GM12865 (cell line): ENCODE measurements around the gene BAHCC1.

Experiments used
- DNase-seq: peaks from one replicate; pipeline ENCODE4 v3.0.0; 2010; ENCODE audit warnings: low read depth
- H3K4me3 ChIP-seq: 2 replicates; pipeline ENCODE4 v1.5.1; 2011; ENCODE audit warnings: mild to moderate bottlenecking, low read depth, low read length, control low read depth
- TF ChIP-seq, protein P1 (sequence below): IDR thresholded peaks from 2 replicates; pipeline ENCODE4 v1.5.1; 2011; ENCODE audit warnings: low read length, control low read depth, low read depth, inconsistent platforms; ENCODE audit not compliant: insufficient read depth; ENCODE audit errors: missing control alignments

BAHCC1 gene

DNA sequence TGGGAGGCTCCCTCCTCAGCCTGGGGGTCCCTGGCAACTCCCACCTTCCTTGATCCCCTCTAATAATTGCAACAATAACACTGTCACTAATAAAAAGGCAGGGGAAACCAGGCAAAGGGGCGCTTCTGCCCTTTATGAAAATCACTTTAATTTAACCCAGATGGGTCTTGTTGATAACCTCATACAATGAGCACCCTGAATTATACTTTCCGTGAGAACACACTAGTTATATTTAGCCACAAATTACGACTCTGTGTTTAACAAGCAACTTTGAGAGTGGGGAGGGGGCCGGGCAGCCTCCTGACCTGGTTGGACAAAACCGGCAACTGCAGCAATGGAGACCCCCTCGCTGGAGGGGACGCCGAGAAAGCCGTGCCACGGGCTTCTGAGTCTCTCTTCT, 5.7 kb upstream of the BAHCC1 start:
- DNase-seq = no peak
- TF ChIP-seq, protein P1, sequence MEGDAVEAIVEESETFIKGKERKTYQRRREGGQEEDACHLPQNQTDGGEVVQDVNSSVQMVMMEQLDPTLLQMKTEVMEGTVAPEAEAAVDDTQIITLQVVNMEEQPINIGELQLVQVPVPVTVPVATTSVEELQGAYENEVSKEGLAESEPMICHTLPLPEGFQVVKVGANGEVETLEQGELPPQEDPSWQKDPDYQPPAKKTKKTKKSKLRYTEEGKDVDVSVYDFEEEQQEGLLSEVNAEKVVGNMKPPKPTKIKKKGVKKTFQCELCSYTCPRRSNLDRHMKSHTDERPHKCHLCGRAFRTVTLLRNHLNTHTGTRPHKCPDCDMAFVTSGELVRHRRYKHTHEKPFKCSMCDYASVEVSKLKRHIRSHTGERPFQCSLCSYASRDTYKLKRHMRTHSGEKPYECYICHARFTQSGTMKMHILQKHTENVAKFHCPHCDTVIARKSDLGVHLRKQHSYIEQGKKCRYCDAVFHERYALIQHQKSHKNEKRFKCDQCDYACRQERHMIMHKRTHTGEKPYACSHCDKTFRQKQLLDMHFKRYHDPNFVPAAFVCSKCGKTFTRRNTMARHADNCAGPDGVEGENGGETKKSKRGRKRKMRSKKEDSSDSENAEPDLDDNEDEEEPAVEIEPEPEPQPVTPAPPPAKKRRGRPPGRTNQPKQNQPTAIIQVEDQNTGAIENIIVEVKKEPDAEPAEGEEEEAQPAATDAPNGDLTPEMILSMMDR = no peak

DNA sequence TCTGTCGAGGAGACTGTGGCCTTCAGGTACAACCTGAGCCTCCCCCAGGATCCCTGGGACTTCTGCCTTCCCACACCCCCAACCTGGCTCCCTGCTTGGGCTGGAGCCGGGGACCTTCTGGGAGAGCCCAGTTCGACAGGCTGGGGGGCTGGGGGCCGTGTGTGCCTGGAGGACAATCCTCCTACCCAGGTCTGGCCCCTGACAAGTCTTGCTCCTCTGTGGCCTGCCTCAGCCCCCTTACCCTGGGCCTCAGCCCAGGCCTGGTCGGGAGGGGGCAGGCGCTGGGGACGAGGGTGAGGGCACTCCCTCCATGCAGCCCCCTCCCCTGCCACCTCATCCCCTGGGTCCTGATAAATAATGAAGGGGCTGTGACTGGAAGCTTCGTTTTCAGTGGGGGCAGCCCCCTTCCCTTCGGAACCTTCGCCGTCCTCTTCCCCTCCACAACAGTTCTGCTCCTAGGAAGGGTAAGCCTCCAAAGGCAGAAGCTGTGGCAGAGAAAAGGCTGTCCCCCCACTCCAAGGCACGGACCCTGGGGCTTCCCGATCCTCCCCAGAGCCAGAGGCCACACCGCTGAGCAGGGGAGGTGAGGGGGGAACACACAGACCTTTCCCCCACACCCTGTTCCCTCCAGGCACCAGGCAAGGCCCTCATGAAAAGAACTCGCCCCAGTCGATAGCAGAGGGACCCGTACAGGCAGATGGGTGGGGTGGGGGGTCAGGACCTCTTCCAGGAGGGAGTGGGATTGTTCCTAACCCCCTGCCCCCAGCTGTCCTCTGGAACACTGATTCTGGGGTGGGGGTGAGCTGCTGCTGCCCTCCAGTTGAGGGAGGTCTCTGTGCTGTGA, 5.0 kb upstream of the BAHCC1 start:
- DNase-seq = no peak
- H3K4me3 ChIP-seq = no peak overlapping the region
- TF ChIP-seq, protein P1 = no peak

More for the DNA sequence above, 5.7 kb upstream of the BAHCC1 start:
- H3K4me3 ChIP-seq = no peak overlapping the region

DNA sequence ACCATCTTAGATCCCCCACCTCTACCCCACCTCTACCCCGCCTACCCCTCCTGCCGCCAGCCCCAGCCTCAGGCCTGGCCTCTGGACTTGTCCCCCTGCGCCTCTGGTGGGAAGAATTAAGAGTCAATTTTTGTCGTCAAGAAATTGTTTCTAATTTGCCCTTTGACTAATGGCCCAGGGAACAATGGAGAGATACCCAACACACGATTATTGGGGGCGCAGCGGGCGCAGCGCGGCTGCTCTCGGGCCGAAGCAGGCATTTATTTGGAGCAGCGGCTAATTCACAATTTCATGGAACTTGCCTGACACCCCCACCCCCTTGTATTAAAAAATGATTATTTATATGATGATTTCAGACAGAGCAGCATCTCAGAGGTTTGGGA, 4.4 kb upstream of the BAHCC1 start:
- TF ChIP-seq, protein P1 = no peak

DNA sequence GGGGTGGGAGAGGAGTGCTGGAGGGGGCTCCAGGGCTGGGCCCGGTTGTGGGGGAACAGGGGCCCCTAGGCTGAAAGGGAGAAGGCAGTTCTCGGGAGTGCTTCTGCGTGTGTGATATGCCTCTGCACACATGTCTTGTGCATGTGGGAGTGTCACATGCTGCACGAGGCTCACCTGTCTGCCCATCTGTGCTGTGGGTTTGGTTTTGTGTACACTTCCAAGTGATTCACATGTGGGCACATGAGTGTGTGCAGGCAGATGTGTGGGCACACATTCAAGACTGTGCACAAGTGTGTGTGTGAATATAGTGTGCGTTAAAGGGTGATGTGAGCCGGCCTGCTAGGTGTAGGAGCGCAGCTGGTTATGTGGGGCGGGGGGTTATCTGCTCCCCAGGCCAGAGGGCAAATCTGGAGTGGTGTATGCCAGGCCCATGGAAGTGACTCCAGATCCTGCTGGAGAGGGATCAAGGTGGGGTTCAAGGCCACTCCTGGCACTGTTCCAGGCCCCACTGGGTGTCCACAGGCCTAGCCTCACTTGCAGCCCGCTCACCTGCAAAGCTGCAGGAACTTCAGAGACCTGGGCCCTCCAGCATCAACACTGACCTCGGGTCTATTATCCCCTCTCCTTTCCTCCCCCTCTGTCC, 3.8 kb upstream of the BAHCC1 start:
- H3K4me3 ChIP-seq = no peak overlapping the region
- TF ChIP-seq, protein P1 = no peak

More for the DNA sequence above, 4.4 kb upstream of the BAHCC1 start:
- no peak overlapping the region for H3K4me3 ChIP-seq
- no peak for DNase-seq

DNA sequence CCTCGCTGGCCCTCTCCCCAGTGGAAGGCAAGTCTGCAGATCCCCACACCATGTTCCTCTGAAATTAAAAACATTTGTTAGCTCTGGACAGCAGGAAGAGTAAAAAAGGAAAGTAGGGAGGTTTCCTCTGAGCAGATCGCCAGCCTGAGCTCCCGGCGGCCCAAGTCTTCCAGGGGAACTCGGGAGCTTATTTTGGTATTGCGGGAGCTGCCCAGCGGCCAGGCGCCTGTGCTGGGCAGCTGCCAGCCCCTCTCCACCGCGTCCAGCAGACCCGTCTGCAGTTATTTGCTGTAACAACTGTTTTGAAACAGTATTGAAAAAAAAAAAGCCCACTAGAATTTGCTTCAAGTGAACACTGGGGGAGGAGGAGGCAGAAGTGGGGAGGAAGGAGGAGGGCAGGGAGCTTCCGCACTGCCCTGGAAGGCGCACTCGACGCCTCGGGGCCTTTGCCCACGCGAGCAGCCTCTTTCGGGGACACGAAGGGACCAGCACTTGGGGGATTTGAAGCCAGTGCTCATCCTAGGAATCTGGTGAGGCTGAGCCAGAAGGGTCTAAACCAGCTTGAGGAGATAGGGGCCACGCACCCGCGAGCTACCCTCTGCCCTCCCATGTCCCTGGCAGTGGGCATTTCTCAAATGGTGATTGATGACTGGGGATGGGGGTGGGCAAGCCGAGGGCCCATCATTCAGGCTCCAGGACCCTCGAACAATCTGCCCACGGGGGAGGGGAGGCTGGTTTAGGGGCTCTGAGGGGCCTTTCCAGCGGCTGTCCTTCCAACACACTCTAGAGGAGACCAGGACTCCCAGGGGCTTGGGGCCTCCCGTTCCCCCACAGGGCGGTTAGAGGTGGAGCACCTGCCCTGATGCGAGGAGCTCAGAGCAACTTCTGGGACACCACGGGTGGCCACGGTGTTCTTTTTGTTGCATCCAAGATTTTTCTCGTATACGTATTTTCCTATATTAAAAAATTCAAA, 3.0 kb upstream of the BAHCC1 start:
- no peak for DNase-seq
- H3K4me3 ChIP-seq = no peak overlapping the region
- TF ChIP-seq, protein P1 = no peak

More for the DNA sequence above, 3.8 kb upstream of the BAHCC1 start:
- DNase-seq = no peak

DNA sequence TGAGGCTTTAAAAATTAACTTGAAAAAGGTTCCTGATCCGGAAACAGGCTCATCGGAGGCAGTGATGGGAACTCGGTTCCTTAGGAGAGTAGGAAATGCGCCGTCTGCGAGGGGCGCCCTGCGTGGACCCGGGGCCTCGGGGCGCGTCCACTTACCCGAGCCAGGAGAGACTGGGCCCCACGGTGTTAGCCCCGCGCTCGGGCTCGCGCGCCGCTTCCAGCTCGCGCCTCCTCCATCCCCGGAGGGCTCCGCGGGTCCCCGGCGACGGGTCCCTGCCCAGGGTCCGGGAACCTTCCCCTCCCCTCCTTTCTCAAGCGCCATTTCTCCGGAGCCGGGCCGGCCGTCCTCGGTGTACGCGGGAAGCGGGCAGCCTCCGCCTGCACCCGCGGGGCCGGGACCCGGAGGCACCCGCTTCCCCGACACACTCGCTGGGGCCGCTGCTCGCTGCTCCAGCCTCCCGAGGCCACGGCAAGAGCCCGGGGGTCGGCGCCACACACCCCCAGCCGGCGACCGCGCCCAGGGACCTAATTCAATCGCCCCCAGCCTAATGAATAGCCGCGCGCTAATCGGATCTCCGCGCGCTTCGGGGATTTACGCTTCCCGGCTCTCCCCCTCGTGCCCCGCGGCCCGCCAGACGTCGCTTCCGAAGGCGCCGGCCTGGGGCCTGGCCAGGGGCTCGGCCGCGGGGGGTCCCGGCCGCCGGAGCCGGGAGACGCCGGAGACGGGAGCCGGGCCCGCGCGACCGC, 2.2 kb upstream of the BAHCC1 start:
- no peak overlapping the region; the same call in 1 of the 2 replicates for H3K4me3 ChIP-seq
- TF ChIP-seq, protein P1 = no peak
- DNase-seq = no peak
